ENCODE results near the gene SBNO1.
"Not testable (repeated sequence)": the region's sequence is repeated elsewhere in the genome, so short reads cannot be mapped to it uniquely, and the experiment has no call there.

SBNO1 gene

GRCh38 chr12:123346946-123347345, 17.7 kb downstream of the SBNO1 start:
- no peak for DNase-seq (ENCODE audit: low read depth in 2 of 2)

GRCh38 chr12:123344086-123344485, 20.6 kb downstream of the SBNO1 start:
- DNase-seq (ENCODE audit: low read depth in 2 of 2) = no peak

- DNase-seq (ENCODE audit: low read depth in 2 of 2) = no peak
Observed at GRCh38 chr12:123337070-123337469, 27.6 kb downstream of the SBNO1 start.

GRCh38 chr12:123336530-123336929, 28.1 kb downstream of the SBNO1 start:
- DNase-seq (ENCODE audit: low read depth in 2 of 2) = no peak

GRCh38 chr12:123335490-123335889, 29.2 kb downstream of the SBNO1 start:
- DNase-seq (ENCODE audit: low read depth in 2 of 2) = no peak

GRCh38 chr12:123329799-123330198, 34.8 kb downstream of the SBNO1 start:
- DNase-seq (ENCODE audit: low read depth in 2 of 2) = no peak

GRCh38 chr12:123319826-123320225, 44.8 kb downstream of the SBNO1 start:
- DNase-seq (ENCODE audit: low read depth in 2 of 2) = no peak

- DNase-seq (ENCODE audit: low read depth in 2 of 2) = no peak
Observed at GRCh38 chr12:123319273-123319672, 45.4 kb downstream of the SBNO1 start.

GRCh38 chr12:123313046-123313445, 51.6 kb downstream of the SBNO1 start:
- DNase-seq (ENCODE audit: low read depth in 2 of 2) = not testable (repeated sequence)

- DNase-seq (ENCODE audit: low read depth in 2 of 2) = no peak
Observed at GRCh38 chr12:123306200-123306599, 58.4 kb downstream of the SBNO1 start.

- DNase-seq (ENCODE audit: low read depth in 2 of 2) = no peak
Observed at GRCh38 chr12:123305136-123305535, 59.5 kb downstream of the SBNO1 start.

- DNase-seq (ENCODE audit: low read depth in 2 of 2) = no peak
Observed at GRCh38 chr12:123293178-123293760, 71.4 kb downstream of the SBNO1 start.

- no peak for DNase-seq (ENCODE audit: low read depth in 2 of 2)
Observed at GRCh38 chr12:123289911-123290310, 74.7 kb downstream of the SBNO1 start.

GRCh38 chr12:123288751-123289346, 75.8 kb downstream of the SBNO1 start:
- no peak for DNase-seq (ENCODE audit: low read depth in 2 of 2)

- DNase-seq (ENCODE audit: low read depth in 2 of 2) = no peak
Observed at GRCh38 chr12:123286652-123287373, 77.8 kb downstream of the SBNO1 start.

GRCh38 chr12:123284669-123285068, 80.0 kb downstream of the SBNO1 start:
- DNase-seq (ENCODE audit: low read depth in 2 of 2) = no peak

- no peak for DNase-seq (ENCODE audit: low read depth in 2 of 2)
Observed at GRCh38 chr12:123283461-123283860, 81.2 kb downstream of the SBNO1 start.

- no peak for DNase-seq (ENCODE audit: low read depth in 2 of 2)
Observed at GRCh38 chr12:123282111-123282510, 82.5 kb downstream of the SBNO1 start.

- DNase-seq (ENCODE audit: low read depth in 2 of 2) = no peak
Observed at GRCh38 chr12:123280971-123281370, 83.7 kb downstream of the SBNO1 start.

GRCh38 chr12:123278101-123278627, 86.5 kb downstream of the SBNO1 start:
- no peak for DNase-seq (ENCODE audit: low read depth in 2 of 2)

GRCh38 chr12:123273166-123273565, 91.5 kb downstream of the SBNO1 start:
- no peak for DNase-seq (ENCODE audit: low read depth in 2 of 2)

- DNase-seq (ENCODE audit: low read depth in 2 of 2) = peak; percentile 70 to 77
Observed at GRCh38 chr12:123271001-123271668, 93.5 kb downstream of the SBNO1 start.

All from stimulated activated CD4-positive, alpha-beta T cell treated with anti-CD3 and anti-CD28 coated beads, Interleukin-1b, Interleukin-23, amount 100 ng/mL, for 4 hours (primary cell).